CD1c-positive myeloid dendritic cell (primary cell): Measurements from ENCODE around the gene OSCAR.

Experiments used
- DNase-seq: peaks from one replicate; pipeline ENCODE4 v3.0.0-alpha.2; 2016; ENCODE audit errors: extremely low spot score

Gene OSCAR

GRCh38 chr19:54100561-54100960 lies at the start of gene OSCAR:
Gene OSCAR, minus strand, starts transcription at chr19:54100803. Its CDS starts 11 bp downstream, at chr19:54100792.
- peak; percentile 88 for DNase-seq

- no peak for DNase-seq
Measured at GRCh38 chr19:54149021-54149812, 48.6 kb upstream of the OSCAR start.

DNA sequence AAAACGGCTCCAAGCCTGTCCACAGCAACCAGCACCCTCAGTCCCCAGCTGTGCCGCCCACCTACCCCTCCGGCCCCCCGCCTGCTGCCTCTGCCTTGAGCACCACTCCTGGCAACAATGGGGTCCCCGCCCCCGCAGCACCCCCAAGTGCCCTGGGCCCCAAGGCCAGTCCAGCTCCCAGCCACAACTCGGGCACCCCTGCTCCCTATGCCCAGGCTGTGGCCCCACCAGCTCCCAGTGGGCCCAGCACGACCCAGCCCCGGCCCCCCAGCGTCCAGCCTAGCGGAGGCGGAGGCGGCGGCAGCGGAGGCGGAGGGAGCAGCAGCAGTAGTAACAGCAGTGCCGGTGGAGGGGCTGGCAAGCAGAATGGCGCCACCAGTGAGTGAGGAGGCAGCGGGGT lies 47.6 kb upstream of the OSCAR start:
- DNase-seq: no peak

GRCh38 chr19:54147676-54148075 lies 47.1 kb upstream of the OSCAR start:
- DNase-seq: no peak

DNA sequence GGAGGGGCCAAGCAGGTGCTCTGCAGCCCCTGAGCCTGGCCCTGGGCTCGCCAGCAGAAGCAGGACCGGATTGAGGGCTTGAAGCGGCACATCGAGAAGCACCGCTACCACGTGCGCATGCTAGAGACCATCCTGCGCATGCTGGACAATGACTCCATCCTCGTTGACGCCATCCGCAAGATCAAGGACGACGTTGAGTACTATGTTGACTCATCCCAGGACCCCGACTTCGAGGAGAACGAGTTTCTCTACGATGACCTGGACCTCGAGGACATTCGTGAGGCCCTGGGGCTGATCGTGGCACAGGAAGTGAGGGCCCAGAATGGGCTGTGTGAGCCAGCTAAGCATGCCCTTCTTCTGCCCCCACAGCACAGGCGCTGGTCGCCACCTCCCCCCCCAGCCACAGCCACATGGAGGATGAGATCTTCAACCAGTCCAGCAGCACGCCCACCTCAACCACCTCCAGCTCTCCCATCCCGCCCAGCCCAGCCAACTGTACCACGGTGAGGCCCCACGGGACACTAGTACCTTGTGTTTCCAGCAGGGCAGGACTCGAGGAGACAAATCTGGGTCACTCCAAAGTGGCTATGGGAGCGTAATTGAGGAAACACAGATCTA lies 45.0 kb upstream of the OSCAR start:
- no peak for DNase-seq

- no peak for DNase-seq
Measured at GRCh38 chr19:54142166-54142780, 41.7 kb upstream of the OSCAR start.

GRCh38 chr19:54141356-54141755 lies 40.8 kb upstream of the OSCAR start:
- DNase-seq: no peak

- no peak for DNase-seq
Measured at GRCh38 chr19:54138489-54139256, 38.1 kb upstream of the OSCAR start.

- no peak for DNase-seq
Measured at GRCh38 chr19:54137699-54138488, 37.3 kb upstream of the OSCAR start, which contains the start of gene CNOT3. Gene CNOT3, plus strand, starts transcription at chr19:54137762. Its CDS starts 5,217 bp downstream, at chr19:54142979.

GRCh38 chr19:54136864-54137698 lies 36.5 kb upstream of the OSCAR start:
- peak; percentile 99 for DNase-seq

DNA sequence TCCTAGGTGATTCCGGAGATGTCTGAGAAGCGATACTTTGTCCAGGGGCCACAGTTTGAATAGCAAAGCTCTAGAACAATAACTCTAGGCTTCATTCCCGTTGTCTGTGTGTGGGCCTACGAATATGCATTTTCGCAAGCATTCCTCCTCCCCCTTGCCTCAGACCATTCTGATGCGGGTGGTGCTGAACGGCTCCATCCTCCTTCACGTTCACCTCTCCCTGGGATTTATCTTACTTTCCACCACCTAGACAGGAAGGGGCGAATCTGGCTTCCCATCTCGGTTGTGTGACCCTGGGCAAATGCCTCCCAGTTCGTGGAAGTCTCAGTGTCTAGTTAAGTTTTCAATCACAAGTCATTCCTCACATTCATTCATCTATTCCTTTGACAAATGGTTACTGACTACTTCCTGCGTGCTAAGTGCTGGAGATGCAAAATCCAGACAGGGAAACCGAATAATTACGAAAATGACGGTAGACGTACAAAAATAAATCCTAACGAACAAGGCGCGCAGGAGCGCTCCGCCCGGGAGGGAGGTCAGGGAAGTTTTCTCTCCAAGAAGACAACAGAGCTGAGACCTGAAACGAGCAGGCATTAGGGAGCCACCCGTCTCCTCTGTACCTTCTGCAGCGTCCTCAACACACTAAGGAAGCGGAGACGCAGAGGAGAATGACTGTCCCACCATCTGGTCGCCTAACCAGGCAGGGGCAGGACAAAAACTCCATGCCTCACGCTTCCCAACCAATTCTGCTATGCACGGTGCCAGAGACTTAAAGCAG lies 35.7 kb upstream of the OSCAR start:
- peak; percentile 27 for DNase-seq

DNA sequence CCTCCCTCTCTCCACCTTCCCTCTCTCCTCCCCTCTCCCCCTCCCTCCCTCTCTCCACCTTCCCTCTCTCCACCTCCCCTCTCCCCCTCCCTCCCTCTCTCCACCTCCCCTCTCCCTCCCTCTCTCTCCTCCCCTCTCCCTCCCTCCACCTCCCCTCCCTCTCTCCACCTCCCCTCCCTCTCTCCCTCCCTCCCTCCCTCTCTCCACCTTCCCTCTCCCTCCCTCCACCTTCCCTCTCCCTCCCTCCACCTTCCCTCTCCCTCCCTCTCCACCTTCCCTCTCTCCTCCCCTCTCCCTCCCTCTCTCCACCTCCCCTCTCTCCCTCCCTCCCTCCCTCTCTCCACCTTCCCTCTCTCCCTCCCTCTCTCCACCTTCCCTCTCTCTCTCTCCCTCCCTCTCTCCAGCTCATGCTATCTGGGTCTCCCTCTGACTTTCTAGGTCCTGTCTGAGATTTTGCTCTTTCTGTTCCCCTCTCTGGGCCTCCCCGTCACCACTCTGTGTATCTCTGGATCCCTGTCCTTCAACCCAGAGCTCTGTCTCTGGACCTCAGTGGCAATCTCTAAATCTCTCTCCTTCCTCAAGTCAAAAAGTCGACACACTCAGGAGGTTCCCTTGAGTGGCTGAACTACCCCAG lies 33.5 kb upstream of the OSCAR start:
- DNase-seq: no peak

GRCh38 chr19:54133312-54133956 lies 32.8 kb upstream of the OSCAR start:
- DNase-seq: no peak

DNA sequence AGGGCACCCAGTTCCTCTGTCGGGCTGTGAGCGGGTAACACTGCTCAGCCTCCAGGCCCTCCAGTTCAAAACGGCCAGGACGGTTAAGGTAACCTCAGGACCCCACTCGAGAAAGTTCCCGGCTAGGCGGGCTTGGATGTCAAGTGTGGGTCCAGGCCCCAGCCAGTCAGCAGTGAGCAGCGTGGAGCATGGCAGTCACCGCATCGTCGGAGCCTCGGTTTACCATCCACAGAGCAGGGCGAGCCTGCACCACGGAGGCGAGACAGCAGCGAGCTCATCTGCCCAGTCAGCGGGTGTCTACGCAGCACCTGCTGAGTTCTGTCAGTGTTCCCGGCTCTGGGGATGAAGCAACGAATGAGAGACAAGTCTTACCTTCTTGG lies 29.0 kb upstream of the OSCAR start:
- no peak for DNase-seq

GRCh38 chr19:54128796-54129616 lies 28.4 kb upstream of the OSCAR start:
- no peak for DNase-seq

- DNase-seq: no peak
Measured at GRCh38 chr19:54128441-54128725, 27.8 kb upstream of the OSCAR start.

- no peak for DNase-seq
Measured at GRCh38 chr19:54127688-54128440, 27.3 kb upstream of the OSCAR start.
